NCI-H345 (cell line): ENCODE measurements around the gene METTL23.
"Not testable (repeated sequence)": the region's sequence is repeated elsewhere in the genome, so short reads cannot be mapped to it uniquely, and the experiment has no call there.

Experiments
- DNase-seq: peaks from one replicate; lab custom pipeline; 2025; lab: John Stamatoyannopoulos, UW

The METTL23 gene

GRCh38 chr17:76695059-76695831, 31.4 kb upstream of the METTL23 start:
- no peak for DNase-seq

- DNase-seq = no peak
Measured at GRCh38 chr17:76696763-76697701, 29.6 kb upstream of the METTL23 start.

GRCh38 chr17:76697702-76698465, 28.8 kb upstream of the METTL23 start:
- DNase-seq = peak; percentile 89

- DNase-seq = not testable (repeated sequence)
Measured at GRCh38 chr17:76698466-76698977, 28.1 kb upstream of the METTL23 start.

- peak; percentile 37 for DNase-seq
Measured at GRCh38 chr17:76700270-76700616, 26.4 kb upstream of the METTL23 start.

- no peak for DNase-seq
Measured at GRCh38 chr17:76700617-76701470, 25.8 kb upstream of the METTL23 start.

- no peak for DNase-seq
Measured at GRCh38 chr17:76701471-76701967, 25.1 kb upstream of the METTL23 start.

- no peak for DNase-seq
Measured at GRCh38 chr17:76702076-76702475, 24.6 kb upstream of the METTL23 start.

GRCh38 chr17:76702941-76703637, 23.6 kb upstream of the METTL23 start:
- no peak for DNase-seq

- no peak for DNase-seq
Measured at GRCh38 chr17:76704805-76705204, 21.8 kb upstream of the METTL23 start.

- no peak for DNase-seq
Measured at GRCh38 chr17:76706817-76707216, 19.8 kb upstream of the METTL23 start.

GRCh38 chr17:76707985-76708807, 18.4 kb upstream of the METTL23 start:
- DNase-seq = no peak

- DNase-seq = peak; percentile 35
Measured at GRCh38 chr17:76709077-76709950, 17.3 kb upstream of the METTL23 start.

- not testable (repeated sequence) for DNase-seq
Measured at GRCh38 chr17:76709951-76710862, 16.4 kb upstream of the METTL23 start.

- DNase-seq = peak; percentile 79
Measured at GRCh38 chr17:76710863-76711611, 15.6 kb upstream of the METTL23 start, which contains the start of gene MXRA7. Gene MXRA7 (minus strand): TSS chr17:76710965. CDS start chr17:76710946, 19 bp downstream.

GRCh38 chr17:76712321-76712720, 14.3 kb upstream of the METTL23 start:
- not testable (repeated sequence) for DNase-seq
